HUES6 (cell line): ENCODE measurements around the gene CAPN13.

ENCODE experiments used
- H3K27ac ChIP-seq: 2 replicates; pipeline ENCODE4 v1.7.0; 2013; ENCODE audit warnings: low read depth, mild to moderate bottlenecking, low read length, inconsistent platforms
- H3K27me3 ChIP-seq: 2 replicates; pipeline ENCODE4 v1.6.1; 2013; ENCODE audit warnings: low read length; ENCODE audit not compliant: control insufficient read depth, insufficient read depth
- H3K36me3 ChIP-seq: 2 replicates; pipeline ENCODE4 v1.6.1; 2013; ENCODE audit warnings: low read length; ENCODE audit not compliant: control insufficient read depth, insufficient read depth
- H3K4me1 ChIP-seq: 2 replicates; pipeline ENCODE4 v1.6.1; 2013; ENCODE audit warnings: low read length; ENCODE audit not compliant: control insufficient read depth, insufficient read depth
- H3K4me3 ChIP-seq: 2 replicates; pipeline ENCODE4 v1.5.1; 2013; ENCODE audit warnings: low read depth, low read length
- H3K9ac ChIP-seq: one replicate; pipeline ENCODE4 v1.6.1; 2013; ENCODE audit warnings: mild to moderate bottlenecking, low read length
- H3K9me3 ChIP-seq: 2 replicates; pipeline ENCODE4 v1.6.1; 2013; ENCODE audit warnings: low read depth, low read length; ENCODE audit not compliant: control insufficient read depth, insufficient read depth

CAPN13 gene

GRCh38 chr2:30761226-30761625, 46.0 kb downstream of the CAPN13 start:
- H3K4me3 ChIP-seq = no peak overlapping the region
- H3K27ac ChIP-seq = no peak overlapping the region
- no peak overlapping the region for H3K9ac ChIP-seq
- no peaks in the 10 kb centered on the region for H3K27me3 ChIP-seq
- peaks cover 3% of the 10 kb centered on the region; the same call in 1 of the 2 replicates for H3K36me3 ChIP-seq
- H3K4me1 ChIP-seq = peaks cover 14% of the 10 kb centered on the region
- H3K9me3 ChIP-seq = no peaks in the 10 kb centered on the region

- no peak overlapping the region for H3K4me3 ChIP-seq
- H3K36me3 ChIP-seq = peaks cover 3% of the 10 kb centered on the region; the same call in 1 of the 2 replicates
- H3K27me3 ChIP-seq = no peaks in the 10 kb centered on the region
- H3K9ac ChIP-seq = no peak overlapping the region
- H3K9me3 ChIP-seq = no peaks in the 10 kb centered on the region
- H3K27ac ChIP-seq = no peak overlapping the region
- H3K4me1 ChIP-seq = peaks cover 27% of the 10 kb centered on the region
Observed at GRCh38 chr2:30759481-30759880, 47.8 kb downstream of the CAPN13 start.

- H3K9ac ChIP-seq = no peak overlapping the region
- H3K4me1 ChIP-seq = peaks cover 27% of the 10 kb centered on the region
- H3K36me3 ChIP-seq = no peaks in the 10 kb centered on the region
- no peak overlapping the region for H3K27ac ChIP-seq
- no peaks in the 10 kb centered on the region for H3K9me3 ChIP-seq
- no peaks in the 10 kb centered on the region for H3K27me3 ChIP-seq
- no peak overlapping the region for H3K4me3 ChIP-seq
Observed at GRCh38 chr2:30758191-30758651, 49.0 kb downstream of the CAPN13 start.

GRCh38 chr2:30757749-30758148, 49.5 kb downstream of the CAPN13 start:
- no peak overlapping the region for H3K27ac ChIP-seq
- no peaks in the 10 kb centered on the region for H3K9me3 ChIP-seq
- H3K27me3 ChIP-seq = no peaks in the 10 kb centered on the region
- H3K4me1 ChIP-seq = peaks cover 27% of the 10 kb centered on the region
- no peaks in the 10 kb centered on the region for H3K36me3 ChIP-seq
- no peak overlapping the region for H3K4me3 ChIP-seq
- H3K9ac ChIP-seq = no peak overlapping the region

- Histone ChIP-seq H3K27me3 (no peaks in the 10 kb centered on the region), H3K4me1 (peaks cover 27% of the 10 kb centered on the region), H3K9ac (no peak overlapping the region), H3K4me3 (no peak overlapping the region), H3K9me3 (no peaks in the 10 kb centered on the region), H3K36me3 (no peaks in the 10 kb centered on the region; the same call in 1 of the 2 replicates), H3K27ac (no peak overlapping the region)
Observed at GRCh38 chr2:30756971-30757370, 50.3 kb downstream of the CAPN13 start.

GRCh38 chr2:30756051-30756719, 51.1 kb downstream of the CAPN13 start:
- H3K27me3 ChIP-seq = no peaks in the 10 kb centered on the region
- H3K4me3 ChIP-seq = no peak overlapping the region
- H3K36me3 ChIP-seq = no peaks in the 10 kb centered on the region; the same call in 1 of the 2 replicates
- no peak overlapping the region for H3K9ac ChIP-seq
- peaks cover 27% of the 10 kb centered on the region for H3K4me1 ChIP-seq
- H3K9me3 ChIP-seq = no peaks in the 10 kb centered on the region
- no peak overlapping the region for H3K27ac ChIP-seq

- H3K9ac ChIP-seq = no peak overlapping the region
- no peak overlapping the region for H3K27ac ChIP-seq
- no peaks in the 10 kb centered on the region for H3K9me3 ChIP-seq
- H3K4me3 ChIP-seq = no peak overlapping the region
- H3K27me3 ChIP-seq = no peaks in the 10 kb centered on the region; the same call in 1 of the 2 replicates
- peaks cover 27% of the 10 kb centered on the region for H3K4me1 ChIP-seq
- H3K36me3 ChIP-seq = no peaks in the 10 kb centered on the region; the same call in 1 of the 2 replicates
Observed at GRCh38 chr2:30753630-30754029, 53.6 kb downstream of the CAPN13 start.

- Histone ChIP-seq H3K36me3 (no peaks in the 10 kb centered on the region; the same call in 1 of the 2 replicates), H3K27me3 (no peaks in the 10 kb centered on the region; the same call in 1 of the 2 replicates), H3K9ac (no peak overlapping the region), H3K27ac (no peak overlapping the region), H3K4me1 (peaks cover 22% of the 10 kb centered on the region), H3K4me3 (no peak overlapping the region), H3K9me3 (no peaks in the 10 kb centered on the region)
Observed at GRCh38 chr2:30752811-30753210, 54.4 kb downstream of the CAPN13 start.

GRCh38 chr2:30747206-30747605, 60.0 kb downstream of the CAPN13 start:
- Histone ChIP-seq H3K9me3 (no peaks in the 10 kb centered on the region), H3K27me3 (no peaks in the 10 kb centered on the region; the same call in 1 of the 2 replicates), H3K27ac (no peak overlapping the region), H3K4me3 (no peak overlapping the region), H3K4me1 (no peaks in the 10 kb centered on the region), H3K9ac (no peak overlapping the region), H3K36me3 (no peaks in the 10 kb centered on the region; the same call in 1 of the 2 replicates)

- H3K9me3 ChIP-seq = no peaks in the 10 kb centered on the region
- H3K36me3 ChIP-seq = no peaks in the 10 kb centered on the region
- no peak overlapping the region for H3K9ac ChIP-seq
- no peak overlapping the region for H3K27ac ChIP-seq
- no peaks in the 10 kb centered on the region for H3K4me1 ChIP-seq
- H3K27me3 ChIP-seq = no peaks in the 10 kb centered on the region; the same call in 1 of the 2 replicates
- no peak overlapping the region for H3K4me3 ChIP-seq
Observed at GRCh38 chr2:30744823-30745222, 62.4 kb downstream of the CAPN13 start.

- no peaks in the 10 kb centered on the region for H3K9me3 ChIP-seq
- no peaks in the 10 kb centered on the region for H3K27me3 ChIP-seq
- H3K4me1 ChIP-seq = no peaks in the 10 kb centered on the region
- no peak overlapping the region for H3K9ac ChIP-seq
- H3K27ac ChIP-seq = no peak overlapping the region
- no peaks in the 10 kb centered on the region for H3K36me3 ChIP-seq
- H3K4me3 ChIP-seq = no peak overlapping the region
Observed at GRCh38 chr2:30741576-30741975, 65.7 kb downstream of the CAPN13 start.
